ENCODE data around the gene KIF2A.

The KIF2A gene

DNA sequence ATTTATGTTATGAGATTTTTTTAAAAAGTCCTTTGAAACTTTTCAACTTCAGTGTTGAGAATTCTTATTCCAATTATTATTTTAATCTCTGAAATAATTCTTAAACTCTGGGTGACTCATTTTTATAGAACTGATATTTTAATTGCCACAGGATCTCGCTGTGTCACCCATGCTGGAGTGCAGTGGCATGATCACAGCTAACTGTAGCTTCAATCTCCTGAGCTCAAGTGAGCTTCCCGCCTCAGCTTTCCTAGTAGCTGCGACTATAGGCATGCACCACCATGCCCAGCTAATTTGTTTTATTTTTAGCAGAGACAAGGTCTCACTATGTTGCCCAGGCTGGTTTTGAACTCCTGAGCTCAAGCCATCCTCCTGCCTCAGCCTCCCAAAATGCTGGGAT is 56.7 kb downstream of the KIF2A start:
- H3K9me3 ChIP-seq, result no peaks in the 10 kb centered on the region
- no peak overlapping the region for H3K27ac ChIP-seq
- peaks cover 64% of the 10 kb centered on the region for H3K36me3 ChIP-seq

DNA sequence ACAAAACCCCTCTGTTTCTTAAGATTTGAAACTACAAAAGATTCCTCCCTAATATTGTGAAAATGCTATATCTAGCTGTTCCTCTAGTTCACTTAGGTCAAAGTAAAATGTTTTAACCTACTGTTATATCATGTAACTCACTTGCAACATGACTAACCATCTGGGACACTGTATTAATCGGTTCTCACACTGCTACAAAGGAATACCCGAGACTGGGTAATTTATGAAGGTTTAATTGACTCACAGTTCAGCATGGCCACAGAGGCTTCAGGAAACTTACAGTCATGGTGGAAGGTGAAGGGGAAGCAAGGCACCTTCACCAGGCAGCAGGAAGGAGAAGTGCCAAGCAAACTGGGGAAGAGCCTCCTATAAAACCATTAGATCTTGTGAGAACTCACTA is 63.0 kb downstream of the KIF2A start:
- Histone ChIP-seq H3K4me1 (ENCODE audit: control insufficient read depth in 1 of 2, insufficient read depth in 1 of 2, low read depth in 1 of 2, low read length in 1 of 2) (no peaks in the 10 kb centered on the region), H3K27ac (no peak overlapping the region), H3K9me3 (no peaks in the 10 kb centered on the region), H3K4me3 (ENCODE audit: low read depth in 1 of 2, low read length in 1 of 2) (no peak overlapping the region), H3K36me3 (peaks cover 35% of the 10 kb centered on the region), H3K27me3 (no peaks in the 10 kb centered on the region)
- TF ChIP-seq CTCF (IDR thresholded peaks at IDR 0.05), result no peak

More for the DNA sequence above, 56.7 kb downstream of the KIF2A start:
- no peaks in the 10 kb centered on the region for H3K27me3 ChIP-seq
- no peak for TF ChIP-seq CTCF (IDR thresholded peaks at IDR 0.05)
- H3K4me1 ChIP-seq (ENCODE audit: control insufficient read depth in 1 of 2, insufficient read depth in 1 of 2, low read depth in 1 of 2, low read length in 1 of 2), result no peaks in the 10 kb centered on the region
- no peak overlapping the region for H3K4me3 ChIP-seq (ENCODE audit: low read depth in 1 of 2, low read length in 1 of 2)

GRCh38 chr5:62371409-62371808 is 65.4 kb downstream of the KIF2A start:
- Histone ChIP-seq H3K27ac (no peak overlapping the region), H3K4me3 (ENCODE audit: low read depth in 1 of 2, low read length in 1 of 2) (no peak overlapping the region), H3K4me1 (ENCODE audit: control insufficient read depth in 1 of 2, insufficient read depth in 1 of 2, low read depth in 1 of 2, low read length in 1 of 2) (no peaks in the 10 kb centered on the region), H3K36me3 (peaks cover 36% of the 10 kb centered on the region), H3K9me3 (no peaks in the 10 kb centered on the region), H3K27me3 (no peaks in the 10 kb centered on the region)
- TF ChIP-seq CTCF (IDR thresholded peaks at IDR 0.05), result no peak

GRCh38 chr5:62372600-62372999 is 66.6 kb downstream of the KIF2A start:
- no peaks in the 10 kb centered on the region for H3K9me3 ChIP-seq
- peaks cover 48% of the 10 kb centered on the region for H3K36me3 ChIP-seq
- H3K27me3 ChIP-seq, result no peaks in the 10 kb centered on the region
- no peak overlapping the region for H3K27ac ChIP-seq
- no peaks in the 10 kb centered on the region for H3K4me1 ChIP-seq (ENCODE audit: control insufficient read depth in 1 of 2, insufficient read depth in 1 of 2, low read depth in 1 of 2, low read length in 1 of 2)
- H3K4me3 ChIP-seq (ENCODE audit: low read depth in 1 of 2, low read length in 1 of 2), result no peak overlapping the region
- TF ChIP-seq CTCF (IDR thresholded peaks at IDR 0.05), result no peak

DNA sequence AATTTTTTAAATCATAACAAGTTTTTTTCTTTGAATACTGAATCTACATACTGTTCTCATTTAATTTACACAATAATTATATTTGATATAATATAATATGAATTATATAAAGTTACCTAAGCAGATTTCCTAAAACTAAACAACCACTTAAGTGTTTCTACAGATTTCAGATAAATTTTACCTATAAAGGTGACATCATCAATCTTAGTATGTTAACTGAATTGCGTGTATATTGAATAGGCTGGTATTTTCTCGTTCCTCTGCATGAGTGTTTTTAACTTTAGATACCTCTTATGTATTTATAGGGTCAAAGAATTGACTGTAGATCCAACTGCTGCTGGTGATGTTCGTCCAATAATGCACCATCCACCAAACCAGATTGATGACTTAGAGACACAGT is 67.4 kb downstream of the KIF2A start:
- Histone ChIP-seq H3K27ac (no peak overlapping the region), H3K4me1 (ENCODE audit: control insufficient read depth in 1 of 2, insufficient read depth in 1 of 2, low read depth in 1 of 2, low read length in 1 of 2) (no peaks in the 10 kb centered on the region), H3K9me3 (no peaks in the 10 kb centered on the region), H3K4me3 (ENCODE audit: low read depth in 1 of 2, low read length in 1 of 2) (no peak overlapping the region), H3K27me3 (no peaks in the 10 kb centered on the region), H3K36me3 (peaks cover 55% of the 10 kb centered on the region)
- no peak for TF ChIP-seq CTCF (IDR thresholded peaks at IDR 0.05)

DNA sequence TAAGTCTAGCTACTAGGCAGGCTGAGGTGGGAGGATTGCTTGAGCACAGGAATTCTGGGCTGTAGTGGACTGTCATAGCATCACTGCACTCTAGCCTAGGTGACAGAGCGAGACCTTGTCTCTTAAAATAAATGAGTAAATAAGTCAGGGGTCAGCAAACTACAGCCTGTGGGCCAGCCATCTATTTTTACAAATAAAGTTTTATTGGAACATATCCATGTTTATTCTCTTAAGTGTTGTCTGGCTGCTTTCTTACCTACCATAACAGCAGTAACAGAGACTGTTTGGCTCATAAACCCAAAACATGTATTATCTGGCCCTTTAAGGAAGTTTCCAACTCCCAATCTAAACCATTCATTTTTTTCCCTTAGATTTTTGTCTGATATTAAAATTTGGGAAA is 68.1 kb downstream of the KIF2A start:
- Histone ChIP-seq H3K9me3 (no peaks in the 10 kb centered on the region), H3K4me1 (ENCODE audit: control insufficient read depth in 1 of 2, insufficient read depth in 1 of 2, low read depth in 1 of 2, low read length in 1 of 2) (no peaks in the 10 kb centered on the region), H3K27me3 (no peaks in the 10 kb centered on the region), H3K4me3 (ENCODE audit: low read depth in 1 of 2, low read length in 1 of 2) (no peak overlapping the region), H3K27ac (no peak overlapping the region), H3K36me3 (peaks cover 61% of the 10 kb centered on the region)
- no peak for TF ChIP-seq CTCF (IDR thresholded peaks at IDR 0.05)
